ENCODE results near the gene EIF1AD.
"Not testable (repeated sequence)": the region's sequence is repeated elsewhere in the genome, so short reads cannot be mapped to it uniquely, and the experiment has no call there.

GRCh38 chr11:65951641-65952040 is 50.3 kb downstream of the EIF1AD start:
- not testable (repeated sequence) for TF ChIP-seq CTCF, EZH2phosphoT487, EZH2 (IDR thresholded peaks at IDR 0.05)
